Cardiac fibroblast (primary cell): ENCODE measurements around the gene MGAT4C.
"Not testable (repeated sequence)": the region's sequence is repeated elsewhere in the genome, so short reads cannot be mapped to it uniquely, and the experiment has no call there.

Source experiments
- DNase-seq, 2 donors: peaks; one replicate each; pipeline versions ENCODE4 v3.0.0 to v3.0.0-alpha.2; 2010; ENCODE audit warnings: low read depth in 2 of 2
- H3K4me3 ChIP-seq, 2 donors: replicated peaks in 1 of 2; 1 replicate in 1 of 2; 2 replicates in 1 of 2; pipeline ENCODE4 v1.5.1; 2011; ENCODE audit warnings: low read depth in 2 of 2, low read length in 2 of 2, mild to moderate bottlenecking in 2 of 2, moderate library complexity in 1 of 2
- TF ChIP-seq, protein P1 (sequence below): IDR thresholded peaks from one replicate; pipeline ENCODE4 v1.5.1; 2011; ENCODE audit warnings: low read depth, mild to moderate bottlenecking, low read length, inconsistent platforms

The MGAT4C gene

DNA sequence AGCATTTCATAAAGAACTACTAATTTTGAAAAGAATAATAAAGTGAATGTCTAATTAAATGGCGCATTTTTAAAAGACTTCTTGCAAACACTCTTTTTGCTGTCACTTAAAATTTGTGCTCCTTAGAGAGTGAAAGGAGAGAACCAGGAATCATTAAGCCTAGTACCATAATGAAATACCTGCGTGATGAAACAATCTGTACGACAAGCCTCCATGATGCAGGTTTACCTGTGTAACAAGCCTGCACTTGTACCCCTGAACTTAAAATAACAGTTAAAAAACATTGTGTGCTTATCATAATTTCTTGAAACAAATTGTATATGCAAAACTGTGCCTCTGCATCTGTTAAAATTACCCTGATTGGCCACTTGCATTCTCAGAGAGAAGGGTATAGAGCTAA lies 108.1 kb downstream of the MGAT4C start:
- DNase-seq, result no peak
- TF ChIP-seq, protein P1, sequence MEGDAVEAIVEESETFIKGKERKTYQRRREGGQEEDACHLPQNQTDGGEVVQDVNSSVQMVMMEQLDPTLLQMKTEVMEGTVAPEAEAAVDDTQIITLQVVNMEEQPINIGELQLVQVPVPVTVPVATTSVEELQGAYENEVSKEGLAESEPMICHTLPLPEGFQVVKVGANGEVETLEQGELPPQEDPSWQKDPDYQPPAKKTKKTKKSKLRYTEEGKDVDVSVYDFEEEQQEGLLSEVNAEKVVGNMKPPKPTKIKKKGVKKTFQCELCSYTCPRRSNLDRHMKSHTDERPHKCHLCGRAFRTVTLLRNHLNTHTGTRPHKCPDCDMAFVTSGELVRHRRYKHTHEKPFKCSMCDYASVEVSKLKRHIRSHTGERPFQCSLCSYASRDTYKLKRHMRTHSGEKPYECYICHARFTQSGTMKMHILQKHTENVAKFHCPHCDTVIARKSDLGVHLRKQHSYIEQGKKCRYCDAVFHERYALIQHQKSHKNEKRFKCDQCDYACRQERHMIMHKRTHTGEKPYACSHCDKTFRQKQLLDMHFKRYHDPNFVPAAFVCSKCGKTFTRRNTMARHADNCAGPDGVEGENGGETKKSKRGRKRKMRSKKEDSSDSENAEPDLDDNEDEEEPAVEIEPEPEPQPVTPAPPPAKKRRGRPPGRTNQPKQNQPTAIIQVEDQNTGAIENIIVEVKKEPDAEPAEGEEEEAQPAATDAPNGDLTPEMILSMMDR, result no peak
- no peak overlapping the region for H3K4me3 ChIP-seq

DNA sequence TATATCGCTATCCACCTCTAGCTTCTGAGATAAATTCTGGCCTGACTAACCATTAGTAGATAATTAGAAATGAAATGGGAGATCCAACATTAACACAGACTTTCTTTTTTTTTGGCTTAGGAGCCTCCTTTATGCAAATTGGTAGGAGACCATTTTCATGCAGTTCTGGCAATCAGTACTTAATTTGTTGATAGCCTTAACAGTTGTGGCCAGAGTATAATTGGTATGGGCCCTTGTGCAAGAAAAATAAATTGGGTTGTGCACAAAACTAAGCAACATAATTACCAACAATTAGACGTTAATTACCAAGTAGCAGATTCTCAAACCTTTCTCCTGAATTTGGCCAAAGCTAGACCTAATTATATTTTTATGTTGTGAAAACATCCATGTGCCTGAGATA lies 111.0 kb downstream of the MGAT4C start:
- TF ChIP-seq, protein P1, result no peak
- no peak for DNase-seq
- no peak overlapping the region for H3K4me3 ChIP-seq

DNA sequence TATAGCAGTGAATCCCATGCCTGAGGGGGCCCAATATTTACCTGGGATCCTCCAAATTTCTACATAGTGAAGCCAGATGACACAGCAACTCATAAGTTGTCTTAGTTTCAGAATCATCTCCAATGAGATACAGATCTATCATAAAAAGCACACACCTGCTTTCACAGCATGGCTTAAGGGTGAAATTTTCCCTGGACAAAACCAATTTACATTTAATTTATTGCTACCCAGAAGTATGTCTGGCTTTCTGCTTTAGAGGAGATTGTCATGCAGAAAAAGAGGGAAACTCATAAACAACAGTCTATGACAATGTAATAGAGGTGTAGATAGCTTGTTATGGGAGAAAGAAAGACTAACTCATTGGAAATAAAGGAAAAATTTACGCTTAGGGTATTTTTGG lies 113.0 kb downstream of the MGAT4C start:
- TF ChIP-seq, protein P1, result no peak
- DNase-seq, result no peak
- no peak overlapping the region for H3K4me3 ChIP-seq

DNA sequence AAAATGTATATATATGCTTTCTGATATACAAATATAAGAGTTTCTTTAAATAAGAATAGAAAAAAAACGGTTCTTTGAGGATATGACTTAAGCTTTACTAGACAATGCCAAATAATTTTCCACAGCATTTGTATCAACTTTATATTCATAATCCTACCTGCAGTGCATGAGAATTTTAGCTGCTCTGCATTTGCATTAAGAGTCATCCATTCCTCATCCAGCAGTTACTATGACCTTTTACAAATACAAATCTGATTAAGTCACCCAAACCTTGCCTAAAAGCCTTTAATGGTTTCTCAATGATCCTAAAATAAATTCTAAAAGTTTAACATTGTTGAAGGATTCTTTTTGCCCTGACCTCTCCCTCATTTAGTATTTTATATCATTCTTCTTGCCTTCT lies 116.5 kb downstream of the MGAT4C start:
- no peak for DNase-seq
- TF ChIP-seq, protein P1, result no peak
- H3K4me3 ChIP-seq, result no peak overlapping the region

DNA sequence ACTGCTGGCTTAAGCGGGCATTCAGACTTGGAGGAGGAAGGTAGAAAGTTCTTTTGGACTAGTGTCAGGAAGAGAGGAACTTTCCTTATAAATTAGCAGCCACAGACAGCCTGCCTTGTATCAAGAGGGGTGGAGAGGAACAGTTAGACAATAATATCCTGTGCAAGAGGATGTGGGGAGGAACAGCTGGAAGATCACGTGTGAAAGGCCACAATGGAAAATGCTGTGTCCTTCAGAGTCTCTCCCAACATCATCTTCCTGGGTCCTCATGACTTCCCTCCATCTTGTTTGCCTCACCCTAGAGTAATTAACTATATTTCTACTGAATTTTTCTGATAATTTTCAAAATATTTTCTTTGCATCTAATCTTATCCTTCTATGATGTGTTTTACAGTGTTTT lies 117.4 kb downstream of the MGAT4C start:
- no peak for DNase-seq
- H3K4me3 ChIP-seq, result no peak overlapping the region
- TF ChIP-seq, protein P1, result no peak

DNA sequence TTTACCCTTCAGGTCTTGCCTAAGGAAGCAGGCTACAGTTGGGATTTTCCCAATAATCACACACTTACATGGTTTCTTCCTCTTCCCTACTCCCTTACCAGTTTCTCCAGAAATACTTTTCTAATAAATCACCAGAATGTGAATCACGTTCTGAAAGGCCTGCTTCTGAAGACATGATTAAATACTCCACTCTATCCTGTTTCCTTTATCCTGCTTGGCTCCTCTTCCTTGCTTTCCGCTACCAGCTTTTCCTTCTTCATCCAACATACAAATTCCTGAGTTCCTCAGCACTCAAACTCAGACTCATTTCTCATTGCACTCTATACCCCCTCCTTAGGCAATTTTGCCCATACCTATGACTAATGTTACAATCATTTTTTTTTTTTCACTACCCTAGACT lies 118.3 kb downstream of the MGAT4C start:
- no peak overlapping the region for H3K4me3 ChIP-seq
- DNase-seq, result peak; percentile 20 to 74
- TF ChIP-seq, protein P1, result no peak

DNA sequence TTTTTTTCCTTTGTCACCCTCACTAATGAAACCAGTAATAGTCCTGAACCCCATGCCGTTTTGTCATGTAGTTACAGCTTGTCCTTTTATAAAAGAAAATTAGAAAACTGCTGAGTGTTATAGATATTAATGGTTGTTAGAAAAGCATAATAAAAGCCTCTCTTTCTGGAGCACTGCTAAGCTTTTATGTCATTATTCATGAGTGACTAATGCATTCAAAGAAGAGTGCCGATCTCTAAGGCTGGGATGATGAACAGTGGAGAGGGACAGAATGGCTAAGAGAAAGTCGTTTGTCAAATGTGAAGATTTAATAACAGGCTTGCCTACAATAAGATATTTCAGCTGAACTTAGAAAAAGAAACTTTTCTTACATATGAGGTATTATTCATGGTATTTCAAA lies 121.6 kb downstream of the MGAT4C start:
- H3K4me3 ChIP-seq, result no peak overlapping the region
- TF ChIP-seq, protein P1, result no peak
- DNase-seq, result peak; percentile 1 to 7

DNA sequence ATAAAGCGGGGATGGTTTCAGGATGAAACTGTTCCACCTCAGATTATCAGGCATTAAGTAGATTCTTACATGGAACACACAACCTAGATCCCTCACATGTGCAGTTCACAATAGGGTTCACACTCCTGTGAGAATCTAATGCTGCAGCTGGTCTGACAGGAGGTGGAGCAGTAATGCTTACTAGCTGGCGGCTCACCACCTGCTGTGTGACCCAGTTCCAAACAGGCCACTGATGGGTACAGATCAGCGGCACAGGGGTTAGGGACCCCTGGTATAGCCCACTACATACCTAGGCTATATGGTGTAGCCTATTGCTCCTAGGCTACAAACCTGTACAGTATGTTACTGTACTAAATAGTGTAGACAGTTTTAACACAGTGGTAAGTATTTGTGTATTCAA lies 129.3 kb downstream of the MGAT4C start:
- not testable (repeated sequence) for H3K4me3 ChIP-seq, DNase-seq
